Mesodermal cell (in vitro differentiated cells): ENCODE measurements around the gene ITGA2.
A peak's percentile ranks its signal among the peaks of the same experiment; 100 is the strongest.

Source experiments
- H3K27ac ChIP-seq: 2 replicates; pipeline ENCODE4 v1.7.0; 2013; ENCODE audit warnings: mild to moderate bottlenecking, low read depth, low read length, moderate library complexity; ENCODE audit not compliant: severe bottlenecking
- H3K36me3 ChIP-seq: 2 replicates; pipeline ENCODE4 v1.7.1; 2013; ENCODE audit warnings: mild to moderate bottlenecking, low read length, moderate library complexity; ENCODE audit not compliant: control insufficient read depth, insufficient read depth
- H3K4me1 ChIP-seq: one replicate; pipeline ENCODE4 v1.7.1; 2013; ENCODE audit warnings: mild to moderate bottlenecking, low read length; ENCODE audit not compliant: insufficient read depth, control insufficient read depth, poor library complexity, severe bottlenecking
- H3K4me3 ChIP-seq: 2 replicates; pipeline ENCODE4 v1.7.0; 2013; ENCODE audit warnings: low read length, control low read depth, mild to moderate bottlenecking; ENCODE audit not compliant: insufficient read depth, poor library complexity, severe bottlenecking; ENCODE audit errors: extremely low read depth
- H3K9me3 ChIP-seq: 2 replicates; pipeline ENCODE4 v1.7.1; 2013; ENCODE audit warnings: mild to moderate bottlenecking, low read length, moderate library complexity; ENCODE audit not compliant: control insufficient read depth
- WGBS, 2 experiments: methylation state at CpG; one replicate each; pipeline ENCODE4 v1.1.5; 2013; ENCODE audit warnings: missing lambda C conversion rate in 2 of 2; ENCODE audit not compliant: insufficient coverage in 2 of 2; 5-methylcytosine and 5-hydroxymethylcytosine counted together

Gene ITGA2

GRCh38 chr5:52999344-52999949 is 10.3 kb downstream of the ITGA2 start:
- WGBS, 2 experiments: 100% methylated on average over 1 of the region's 1 CpG; no CpG with 5 or more reads in 1 of the 2 experiments
- H3K4me3 ChIP-seq: no peak overlapping the region
- peaks cover 34% of the 10 kb centered on the region for H3K36me3 ChIP-seq
- peaks cover 8% of the 10 kb centered on the region for H3K4me1 ChIP-seq
- no peaks in the 10 kb centered on the region for H3K9me3 ChIP-seq
- H3K27ac ChIP-seq: no peak overlapping the region

DNA sequence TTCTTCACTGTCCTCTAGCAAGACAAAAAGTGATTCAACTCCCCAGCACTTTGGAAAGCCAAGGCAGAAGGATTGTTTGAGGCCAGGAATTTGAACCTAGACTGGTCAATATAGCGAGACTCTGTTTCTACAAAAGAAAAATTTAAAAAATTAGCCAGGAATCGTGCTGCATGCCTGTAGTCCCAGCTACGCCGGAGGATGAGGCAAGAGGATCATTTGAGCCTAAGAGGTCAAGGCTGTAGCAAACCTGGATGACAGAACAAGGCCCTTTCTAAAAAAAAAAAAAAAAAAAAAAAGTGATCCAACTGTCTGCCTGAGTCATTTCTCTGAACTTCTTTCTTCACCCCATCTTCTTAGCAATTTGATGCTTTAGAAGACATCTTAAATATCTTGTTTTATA is 12.4 kb downstream of the ITGA2 start:
- 90 to 100% methylated on average over 2 to 4 of the region's 4 CpGs for WGBS, 2 experiments
- Histone ChIP-seq H3K36me3 (peaks cover 42% of the 10 kb centered on the region), H3K27ac (no peak overlapping the region), H3K4me1 (peaks cover 23% of the 10 kb centered on the region), H3K9me3 (no peaks in the 10 kb centered on the region), H3K4me3 (no peak overlapping the region)

- H3K36me3 ChIP-seq: peaks cover 48% of the 10 kb centered on the region
- H3K27ac ChIP-seq: no peak overlapping the region
- no peaks in the 10 kb centered on the region for H3K9me3 ChIP-seq
- peaks cover 30% of the 10 kb centered on the region for H3K4me1 ChIP-seq
- no CpG with 5 or more reads among the region's 1 CpG for WGBS, 2 experiments
- no peak overlapping the region for H3K4me3 ChIP-seq
Measured at GRCh38 chr5:53002491-53002890, 13.3 kb downstream of the ITGA2 start.

DNA sequence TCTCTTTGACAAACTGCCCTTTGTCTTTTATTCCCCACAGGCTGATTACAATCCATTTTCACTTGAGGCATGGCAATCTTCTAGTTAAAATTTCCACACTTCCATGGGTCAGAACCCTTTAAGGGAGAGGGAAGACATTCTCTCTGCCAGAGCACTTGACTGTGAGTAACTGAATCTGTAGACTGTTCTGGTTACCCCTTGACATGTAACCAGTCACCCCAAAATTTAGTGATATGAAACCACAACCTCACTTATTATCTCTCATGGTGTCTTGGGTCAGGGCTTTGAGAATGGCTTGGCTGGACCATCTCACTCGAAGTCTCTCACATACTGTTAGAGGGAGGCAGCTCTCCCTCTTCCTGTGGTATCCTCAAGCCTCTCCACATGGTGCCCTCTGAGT is 14.0 kb downstream of the ITGA2 start:
- Histone ChIP-seq H3K9me3 (no peaks in the 10 kb centered on the region), H3K27ac (no peak overlapping the region), H3K36me3 (peaks cover 53% of the 10 kb centered on the region), H3K4me3 (no peak overlapping the region), H3K4me1 (peaks cover 37% of the 10 kb centered on the region)
- 100% methylated on average over 1 of the region's 1 CpG; no CpG with 5 or more reads in 1 of the 2 experiments for WGBS, 2 experiments

DNA sequence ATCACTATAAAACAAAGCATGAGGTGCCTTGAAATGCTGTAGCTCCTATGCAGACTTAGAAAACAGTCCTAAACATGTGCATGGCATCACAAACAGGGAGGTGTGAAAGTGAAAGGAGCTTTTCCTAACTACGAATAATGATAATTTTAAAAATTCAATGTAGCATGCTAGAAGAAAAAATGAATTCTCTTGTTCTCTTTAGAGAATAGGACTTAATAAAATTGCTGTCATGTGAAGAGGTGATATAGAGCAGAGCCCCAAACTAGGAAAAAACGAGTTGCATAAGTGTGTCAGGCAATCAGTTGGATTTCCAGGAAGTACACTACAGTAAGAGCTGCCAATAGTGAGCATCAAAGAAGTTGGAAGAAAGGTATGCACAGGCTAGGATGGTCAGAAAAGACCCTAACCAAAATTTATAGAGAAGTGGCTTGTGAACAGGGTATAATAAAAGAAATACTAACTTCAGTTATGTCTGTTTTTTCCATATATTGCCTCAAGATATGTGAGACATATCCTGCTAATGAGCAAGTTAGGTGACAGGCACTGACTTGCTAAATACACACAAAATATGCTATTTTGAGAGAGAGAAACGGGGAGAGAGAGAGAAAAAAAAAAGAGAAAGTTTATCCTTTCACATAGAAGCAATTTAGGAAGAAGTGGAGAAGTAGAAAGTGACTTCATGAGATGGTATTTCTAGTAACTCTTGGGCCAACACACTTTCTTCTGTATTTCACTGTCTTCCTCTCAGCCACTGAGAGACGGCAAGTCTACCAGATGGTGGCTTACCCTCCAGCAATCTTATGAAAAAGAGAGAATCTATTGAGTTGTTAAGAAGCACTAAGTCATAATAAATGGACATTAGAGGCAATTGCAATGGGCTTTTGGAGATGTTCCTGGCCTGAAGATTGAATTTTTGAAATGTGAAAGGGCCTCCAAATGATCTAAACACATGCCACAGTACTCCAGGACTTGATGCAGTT is 18.0 kb downstream of the ITGA2 start:
- no peak overlapping the region for H3K4me3 ChIP-seq

GRCh38 chr5:53008751-53009150 is 19.6 kb downstream of the ITGA2 start:
- no peak overlapping the region for H3K27ac ChIP-seq
- no peaks in the 10 kb centered on the region for H3K9me3 ChIP-seq
- H3K4me1 ChIP-seq: peaks cover 48% of the 10 kb centered on the region
- no peak overlapping the region for H3K4me3 ChIP-seq
- peaks cover 47% of the 10 kb centered on the region for H3K36me3 ChIP-seq
- WGBS, 2 experiments: 100% methylated on average over 1 of the region's 1 CpG

More for the DNA sequence above, 18.0 kb downstream of the ITGA2 start:
- H3K9me3 ChIP-seq: no peaks in the 10 kb centered on the region
- 64 to 93% methylated on average over 1 to 2 of the region's 4 CpGs for WGBS, 2 experiments
- peaks cover 58% of the 10 kb centered on the region for H3K36me3 ChIP-seq
- peak overlapping the region; percentile 19 for H3K27ac ChIP-seq
- H3K4me1 ChIP-seq: peaks cover 52% of the 10 kb centered on the region

GRCh38 chr5:53009816-53010215 is 20.7 kb downstream of the ITGA2 start:
- Histone ChIP-seq H3K4me3 (no peak overlapping the region), H3K4me1 (peaks cover 43% of the 10 kb centered on the region), H3K27ac (no peak overlapping the region), H3K9me3 (no peaks in the 10 kb centered on the region), H3K36me3 (peaks cover 36% of the 10 kb centered on the region)
- 100% methylated on average over 1 of the region's 1 CpG; no CpG with 5 or more reads in 1 of the 2 experiments for WGBS, 2 experiments

GRCh38 chr5:53010814-53011213 is 21.7 kb downstream of the ITGA2 start:
- H3K4me1 ChIP-seq: peaks cover 34% of the 10 kb centered on the region
- H3K9me3 ChIP-seq: no peaks in the 10 kb centered on the region
- no peak overlapping the region for H3K27ac ChIP-seq
- 89 to 92% methylated on average over 1 of the region's 1 CpG for WGBS, 2 experiments
- H3K4me3 ChIP-seq: no peak overlapping the region
- peaks cover 28% of the 10 kb centered on the region for H3K36me3 ChIP-seq

DNA sequence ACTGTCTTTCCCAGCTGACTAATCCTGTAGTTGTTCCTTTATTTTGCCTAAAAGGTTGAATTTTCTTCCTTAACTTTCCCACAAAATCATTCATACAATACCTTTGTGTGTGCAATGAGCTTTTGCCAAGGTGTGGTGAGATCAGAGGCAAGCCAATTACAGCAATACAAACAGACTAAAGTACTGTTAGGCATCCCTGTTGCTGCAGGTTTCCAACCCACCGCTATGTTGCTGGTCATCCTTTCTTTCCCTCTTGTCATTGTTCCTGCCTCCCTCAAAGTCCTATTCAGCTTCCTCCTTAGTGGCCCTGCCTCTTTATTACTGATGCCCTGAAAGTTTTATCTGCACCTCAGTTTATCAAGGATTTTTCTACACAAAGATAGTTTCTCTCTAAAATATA is 22.1 kb downstream of the ITGA2 start:
- Histone ChIP-seq H3K4me3 (no peak overlapping the region), H3K4me1 (peaks cover 34% of the 10 kb centered on the region), H3K27ac (no peak overlapping the region), H3K36me3 (peaks cover 26% of the 10 kb centered on the region), H3K9me3 (no peaks in the 10 kb centered on the region)
- WGBS, 2 experiments: 80 to 85% methylated on average over 1 of the region's 1 CpG

DNA sequence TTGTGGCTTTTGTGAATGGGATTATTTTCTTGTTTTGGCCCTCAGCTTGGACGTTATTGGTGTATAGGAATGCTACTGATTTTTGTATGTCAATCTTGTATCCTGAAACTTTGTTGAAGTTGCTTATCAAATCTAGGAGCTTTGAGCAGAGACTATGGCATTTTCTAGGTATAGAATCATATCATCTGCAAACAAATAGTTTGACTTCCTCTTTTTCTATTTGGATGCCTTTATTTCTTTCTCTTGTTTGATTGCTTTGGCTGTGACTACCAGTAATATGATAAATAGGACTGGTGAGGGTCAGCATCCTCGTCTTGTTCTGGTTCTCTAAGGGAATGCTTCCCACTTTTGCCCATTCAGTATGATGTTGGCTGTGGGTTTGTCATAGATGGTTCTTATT is 24.7 kb downstream of the ITGA2 start:
- Histone ChIP-seq H3K36me3 (peaks cover 11% of the 10 kb centered on the region), H3K9me3 (no peaks in the 10 kb centered on the region), H3K4me1 (peaks cover 19% of the 10 kb centered on the region), H3K27ac (no peak overlapping the region), H3K4me3 (no peak overlapping the region)
- WGBS, 2 experiments: 100% methylated on average over 1 to 2 of the region's 2 CpGs
